SKM-1 treated with dmso at 0.1 percent for 144 hours (cell line): ENCODE data around the gene LIPC.

ENCODE experiments used
- DNase-seq: peaks from one replicate; lab custom pipeline; 2025; ENCODE audit not compliant: unreplicated experiment; lab: John Stamatoyannopoulos, UW

LIPC gene

DNA sequence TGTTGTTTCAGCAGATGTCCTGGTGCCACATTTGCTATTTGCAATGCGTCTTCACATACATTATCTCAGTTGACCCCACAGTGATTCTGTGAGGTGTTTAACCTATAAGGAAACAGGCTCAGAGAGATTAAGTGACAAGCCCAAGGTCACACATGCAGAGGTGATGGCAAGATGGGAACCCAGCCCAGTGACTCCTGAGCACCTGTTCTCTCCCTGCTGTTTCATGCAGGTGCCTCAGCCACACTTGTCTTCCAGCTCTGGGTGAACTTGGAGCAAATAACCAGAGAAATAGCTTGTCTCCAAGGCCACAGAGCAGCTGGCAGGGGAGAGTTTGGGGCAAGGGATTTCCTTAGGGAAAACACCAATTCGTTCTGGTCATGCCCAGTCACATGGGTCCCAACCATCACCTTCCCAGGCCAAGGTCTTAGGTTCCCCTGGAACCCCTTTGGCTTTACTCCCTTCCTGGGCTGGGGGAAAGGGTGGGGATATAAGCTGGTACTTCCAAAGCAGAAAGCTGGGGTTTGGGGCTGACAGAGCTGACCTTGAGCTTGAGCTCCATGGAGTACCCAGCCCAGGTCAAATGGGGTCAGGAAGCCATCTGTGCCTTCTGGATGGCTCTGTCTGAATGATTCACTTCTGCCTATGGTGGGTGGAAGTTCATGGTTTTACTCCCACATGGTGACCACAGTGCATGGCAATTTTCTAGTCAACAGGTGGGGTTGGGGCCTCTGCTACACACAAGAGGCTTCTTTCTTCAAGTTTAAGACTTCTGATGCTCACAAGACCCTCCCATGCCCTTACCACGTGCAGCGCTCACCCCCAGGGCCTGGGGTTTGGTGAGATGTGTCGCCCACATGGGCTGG is 22.4 kb downstream of the LIPC start:
- DNase-seq = no peak

DNA sequence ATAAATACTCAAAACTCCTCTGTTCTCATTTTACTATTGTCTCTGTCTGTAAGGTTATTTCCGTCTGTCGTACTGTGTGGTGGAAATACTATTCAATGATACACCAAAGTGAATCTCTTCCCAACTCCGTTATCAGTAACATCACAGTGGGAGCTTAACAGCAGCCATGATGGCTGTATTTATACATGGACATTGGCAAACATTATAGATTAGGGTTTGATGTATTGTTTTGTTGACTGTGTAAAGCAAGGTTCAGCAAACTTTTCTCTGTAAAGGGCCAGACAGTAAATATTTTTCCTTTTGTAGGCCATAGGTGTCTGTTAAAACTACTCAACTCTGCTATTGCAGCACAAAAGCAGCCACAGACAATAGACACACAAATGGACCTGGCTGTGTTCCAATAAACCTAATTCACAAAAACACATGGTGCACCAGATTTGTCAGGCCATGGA is 23.2 kb downstream of the LIPC start:
- DNase-seq = no peak

DNA sequence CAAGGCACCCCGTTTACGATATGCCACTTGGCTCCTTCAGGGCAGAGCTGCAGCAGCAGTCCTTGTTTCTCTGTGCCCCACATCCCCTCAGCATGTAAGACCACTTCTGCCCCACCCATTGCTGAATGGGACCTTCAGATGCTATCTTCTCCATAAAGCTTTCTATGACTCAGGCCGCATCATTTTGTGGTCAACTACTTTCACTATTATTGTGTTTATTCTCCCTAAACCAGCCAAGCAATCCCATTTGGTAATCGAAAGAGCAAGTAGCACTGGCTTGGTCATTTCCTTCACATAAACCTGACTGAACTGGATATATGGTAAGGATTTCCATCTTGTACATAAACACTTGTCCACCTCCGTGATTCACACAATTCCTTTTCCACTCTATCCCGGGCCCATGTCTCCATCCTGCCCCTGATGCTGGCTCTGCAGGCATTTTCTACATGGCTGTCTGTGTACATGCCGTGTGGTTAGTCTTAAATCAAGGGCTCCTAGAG is 25.7 kb downstream of the LIPC start:
- DNase-seq = no peak

DNA sequence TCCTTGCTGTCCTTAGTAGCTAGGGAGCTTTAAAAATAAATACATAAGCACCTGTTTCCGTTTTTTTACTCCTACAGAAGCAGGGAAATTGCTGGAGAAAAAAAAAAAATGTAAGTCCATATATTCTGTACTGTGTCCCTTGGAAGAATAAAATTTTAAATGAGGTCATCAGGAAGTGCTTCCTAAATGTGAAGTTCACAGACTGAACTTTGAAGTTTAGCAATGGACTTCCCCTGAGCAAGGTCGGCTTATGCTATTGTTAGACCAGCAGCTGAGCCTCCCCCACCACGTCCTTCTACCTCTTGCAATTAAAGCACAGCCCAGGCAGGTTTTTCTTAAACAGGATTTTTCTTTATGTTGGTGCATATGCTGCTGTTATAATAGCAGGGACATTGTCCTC is 26.3 kb downstream of the LIPC start:
- DNase-seq = peak; percentile 56

DNA sequence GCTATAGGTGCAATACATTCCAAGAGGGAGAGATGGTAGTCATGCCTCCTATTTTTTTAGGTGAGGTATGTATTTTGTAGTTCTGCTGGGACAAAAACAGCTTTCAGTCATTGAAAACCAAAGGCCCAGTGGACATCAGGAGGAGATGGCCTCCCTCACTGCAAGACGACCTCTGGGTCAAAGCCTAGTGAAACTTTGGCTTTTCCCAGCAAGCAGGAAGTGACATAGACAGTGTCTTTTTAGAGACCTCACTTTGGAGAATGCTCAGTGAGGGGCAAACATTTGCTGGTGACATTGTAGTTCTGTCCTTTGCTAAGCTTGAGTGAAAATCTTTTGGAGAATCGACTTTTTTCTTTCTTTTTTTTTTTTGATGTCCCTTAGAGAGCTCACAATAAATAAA is 27.3 kb downstream of the LIPC start:
- no peak for DNase-seq

DNA sequence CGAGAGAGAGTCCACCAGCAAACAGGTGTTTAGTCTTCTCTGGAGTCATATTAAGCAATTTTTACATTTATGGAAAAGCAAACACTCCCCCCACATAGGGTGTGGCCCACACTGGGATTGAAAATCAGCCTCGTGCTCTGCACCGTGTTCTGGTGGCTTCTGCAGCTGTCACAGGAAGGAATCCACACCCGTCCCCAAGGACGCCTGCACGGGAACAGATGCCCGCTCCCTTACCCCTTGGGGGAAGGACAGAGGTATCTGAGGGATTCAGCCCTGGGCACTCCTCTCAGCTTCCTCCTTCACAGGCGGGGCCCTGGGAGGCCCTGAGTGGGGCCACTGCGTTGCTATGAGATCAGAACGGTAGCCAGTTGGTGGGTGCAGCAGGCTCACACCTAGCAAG is 27.8 kb downstream of the LIPC start:
- DNase-seq = no peak

DNA sequence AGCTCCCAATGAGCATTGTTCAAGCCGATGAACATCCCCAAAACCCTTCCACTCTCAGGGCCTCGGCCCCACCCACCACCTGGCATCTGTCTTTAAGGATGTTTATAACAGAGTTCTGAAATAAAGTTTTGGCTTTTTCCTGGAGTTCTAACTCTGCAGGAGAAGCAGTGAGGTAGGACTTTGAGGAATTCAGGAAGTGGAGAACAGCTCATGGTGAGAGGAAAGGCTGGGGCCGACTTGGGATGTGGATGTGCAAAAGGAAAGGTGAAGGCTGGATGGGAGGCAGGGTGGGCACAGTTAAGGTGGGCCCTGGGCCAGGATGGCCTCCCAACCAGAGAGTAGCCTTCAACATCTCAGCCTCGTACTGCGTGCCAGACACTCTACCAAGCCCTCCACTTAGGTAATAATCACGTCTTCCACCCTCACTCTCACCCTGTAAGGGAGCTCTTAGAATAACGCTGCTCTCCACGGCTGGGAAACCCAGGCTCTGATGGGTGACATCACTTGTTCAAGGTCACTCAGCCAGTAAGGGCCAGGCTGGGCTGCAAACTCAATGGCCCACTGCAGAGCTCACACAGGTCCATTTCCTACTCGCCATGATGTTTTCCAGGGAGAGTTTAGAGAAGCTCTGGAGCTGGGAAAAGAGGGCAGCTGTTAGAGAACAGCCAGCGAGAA is 28.5 kb downstream of the LIPC start:
- DNase-seq = no peak

DNA sequence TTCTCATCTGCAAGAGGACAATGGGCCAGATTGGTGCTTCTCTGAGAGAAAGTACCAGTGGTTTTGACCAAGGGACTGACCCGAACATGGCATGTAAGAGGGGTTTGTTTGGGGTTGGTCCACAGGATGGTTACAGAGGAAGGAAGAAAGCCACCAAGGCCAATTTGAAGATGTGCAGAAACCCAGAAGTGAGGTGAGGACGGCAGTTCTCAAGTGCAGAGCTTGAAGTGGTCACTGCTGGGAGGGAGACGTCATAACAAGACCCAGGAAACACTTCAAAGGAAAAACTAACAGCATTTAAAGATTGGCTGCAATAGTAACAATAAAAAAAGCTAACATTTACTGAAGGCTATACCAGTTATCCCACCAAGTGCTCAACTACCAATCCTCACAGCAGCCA is 29.1 kb downstream of the LIPC start:
- no peak for DNase-seq

DNA sequence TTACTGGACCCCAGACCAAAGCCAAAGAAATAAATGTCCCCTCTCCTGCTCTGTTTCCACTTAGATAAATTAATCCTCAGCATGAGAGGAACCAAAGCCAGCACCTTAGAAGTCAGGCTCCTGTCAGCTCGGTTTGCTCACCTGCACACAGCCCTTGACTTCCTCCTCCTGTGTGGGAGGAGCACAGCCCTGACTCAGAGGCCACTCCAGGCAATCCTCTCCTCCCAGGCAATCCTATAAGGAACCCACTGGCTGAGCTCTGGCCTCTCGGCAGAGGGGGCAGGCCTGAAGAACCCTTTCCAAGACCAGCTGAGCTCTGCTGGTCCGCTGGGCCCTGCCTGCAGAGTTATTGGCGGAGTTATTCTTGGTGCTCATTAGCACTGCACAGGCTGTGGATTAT is 30.8 kb downstream of the LIPC start:
- DNase-seq = no peak

DNA sequence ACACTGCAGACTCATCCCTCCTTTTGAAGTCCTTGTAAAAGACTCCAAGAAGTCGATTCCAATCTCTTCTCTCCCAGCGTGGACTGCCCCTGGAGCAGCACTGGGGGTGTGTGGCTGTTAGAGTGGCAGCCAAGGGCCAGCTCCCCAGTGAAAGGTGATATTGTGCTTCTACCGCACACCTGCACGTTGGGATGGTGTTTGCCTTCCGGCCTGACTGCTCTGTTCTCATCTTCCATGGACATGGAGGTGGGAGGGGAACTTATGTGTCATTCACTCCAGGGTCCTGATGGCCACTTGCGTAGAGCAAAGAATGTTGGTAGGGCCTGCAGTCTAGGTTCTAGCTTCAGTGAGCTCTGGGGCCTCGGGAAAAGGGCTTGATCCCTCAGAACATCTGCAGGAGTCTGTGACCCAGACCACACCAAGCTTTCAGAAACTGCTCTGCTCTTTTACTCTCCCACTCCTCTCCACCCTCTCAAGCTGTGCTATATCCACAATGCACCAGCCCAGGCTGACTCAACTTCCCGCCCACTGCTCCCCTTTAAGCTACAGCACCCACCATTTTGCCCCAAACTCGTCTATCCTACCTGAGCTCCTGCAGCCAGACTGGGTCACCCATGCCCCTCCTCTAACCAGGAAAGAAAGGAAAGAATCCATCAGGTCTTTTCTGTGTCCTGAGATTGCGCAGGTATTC is 31.3 kb downstream of the LIPC start:
- DNase-seq = no peak

DNA sequence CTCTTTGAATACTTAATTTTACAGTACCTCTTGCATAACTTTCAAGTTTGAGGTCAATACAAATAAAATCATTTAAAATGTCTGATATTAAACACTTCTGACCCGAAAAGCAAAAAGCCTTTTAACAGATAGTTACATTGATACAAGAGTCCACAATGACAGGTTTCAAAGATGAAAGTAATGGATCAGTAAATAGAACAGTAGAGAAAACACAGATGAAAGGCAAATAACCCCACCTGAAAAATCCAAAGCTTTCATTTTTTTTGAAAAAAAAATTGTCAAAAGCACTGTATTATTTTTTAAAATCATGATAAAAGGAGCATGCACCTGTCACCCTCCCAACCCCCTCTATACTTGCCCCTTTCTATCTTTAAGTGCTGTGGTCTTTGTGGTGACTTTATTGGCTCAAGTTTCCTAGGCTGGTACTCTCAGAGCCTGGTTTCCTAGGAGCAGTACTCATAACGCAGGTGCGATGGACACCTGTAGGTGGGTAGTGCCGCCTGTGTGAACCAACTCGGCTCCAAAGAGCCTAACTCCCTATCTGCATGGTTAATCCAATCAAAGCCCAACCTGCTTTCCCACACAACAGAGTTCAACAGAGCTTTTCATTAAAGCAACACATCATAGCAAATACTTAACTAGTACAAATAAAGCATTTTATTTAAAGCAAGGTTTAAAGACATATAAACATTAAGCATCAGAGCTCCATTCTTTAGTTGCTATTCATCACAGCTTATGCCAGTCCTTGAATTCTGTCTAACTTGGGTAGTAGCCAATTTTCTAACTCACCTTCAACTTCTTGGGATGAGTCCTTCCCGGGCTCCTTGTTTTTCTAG is 32.2 kb downstream of the LIPC start:
- DNase-seq = no peak

DNA sequence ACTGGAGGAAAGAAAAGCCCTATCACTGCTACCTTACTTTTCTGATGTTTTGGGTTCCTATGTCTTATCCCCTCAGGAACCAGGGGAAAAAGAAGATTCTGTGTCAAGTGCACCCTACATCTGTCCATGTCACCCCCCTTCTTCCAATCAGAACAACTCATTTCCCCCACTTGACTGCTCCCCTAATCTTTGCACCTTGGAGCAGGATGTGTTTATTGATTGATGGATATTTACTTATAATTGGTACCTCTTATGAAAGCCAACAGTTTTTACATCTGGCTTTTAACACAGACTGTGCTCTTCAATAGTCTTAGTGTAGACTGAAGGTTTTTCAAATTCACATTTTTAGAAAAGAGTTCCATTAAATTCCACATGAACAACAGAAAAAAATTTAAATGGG is 33.3 kb downstream of the LIPC start:
- DNase-seq = no peak

DNA sequence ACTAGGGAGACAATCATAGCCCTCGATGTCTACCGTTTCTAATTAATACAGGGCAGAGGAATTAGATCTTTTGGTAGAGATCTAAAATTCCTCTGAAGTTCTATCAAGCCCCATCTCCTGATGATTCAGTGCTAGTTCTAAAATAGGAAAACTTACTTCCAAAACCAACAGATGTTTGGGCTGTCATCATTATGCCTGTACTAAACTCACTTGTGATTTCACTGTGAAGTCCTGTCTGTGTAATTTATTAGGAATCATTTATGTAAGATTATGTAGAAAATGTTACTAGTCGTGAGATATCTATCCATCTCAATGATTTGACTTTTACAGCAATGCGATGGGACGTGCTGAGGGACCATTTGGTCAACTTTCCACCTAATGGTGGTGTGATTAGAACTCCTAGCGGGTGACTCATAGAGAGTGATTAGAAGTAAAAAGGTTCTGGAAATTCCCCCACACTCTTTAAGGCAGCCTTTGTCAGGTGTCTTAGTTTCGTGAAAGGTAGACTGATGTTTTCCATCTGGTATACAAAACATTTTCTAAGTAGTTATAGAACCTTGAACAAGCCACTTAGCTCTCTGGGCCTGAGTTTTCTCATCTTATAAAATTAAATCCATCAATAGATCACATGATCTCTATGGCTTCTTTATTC is 34.2 kb downstream of the LIPC start:
- no peak for DNase-seq

DNA sequence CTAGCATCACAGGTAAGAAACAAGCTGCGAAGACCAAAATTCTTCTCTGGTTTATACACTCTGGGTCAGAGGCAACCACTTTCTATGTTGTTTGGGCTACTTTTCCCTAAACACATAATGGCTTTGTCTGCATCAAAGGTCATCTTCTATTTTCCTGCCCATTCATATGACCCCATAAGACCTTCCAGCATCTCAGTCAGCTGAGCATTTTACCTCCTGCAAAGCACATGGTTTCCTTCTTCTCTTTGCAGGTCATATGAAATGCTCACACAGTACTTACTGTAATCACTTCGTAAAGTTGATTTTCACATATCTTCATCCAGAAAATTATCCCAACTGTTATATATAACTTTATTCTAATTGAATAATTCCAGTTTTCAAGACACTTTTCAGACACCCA is 34.8 kb downstream of the LIPC start:
- no peak for DNase-seq

DNA sequence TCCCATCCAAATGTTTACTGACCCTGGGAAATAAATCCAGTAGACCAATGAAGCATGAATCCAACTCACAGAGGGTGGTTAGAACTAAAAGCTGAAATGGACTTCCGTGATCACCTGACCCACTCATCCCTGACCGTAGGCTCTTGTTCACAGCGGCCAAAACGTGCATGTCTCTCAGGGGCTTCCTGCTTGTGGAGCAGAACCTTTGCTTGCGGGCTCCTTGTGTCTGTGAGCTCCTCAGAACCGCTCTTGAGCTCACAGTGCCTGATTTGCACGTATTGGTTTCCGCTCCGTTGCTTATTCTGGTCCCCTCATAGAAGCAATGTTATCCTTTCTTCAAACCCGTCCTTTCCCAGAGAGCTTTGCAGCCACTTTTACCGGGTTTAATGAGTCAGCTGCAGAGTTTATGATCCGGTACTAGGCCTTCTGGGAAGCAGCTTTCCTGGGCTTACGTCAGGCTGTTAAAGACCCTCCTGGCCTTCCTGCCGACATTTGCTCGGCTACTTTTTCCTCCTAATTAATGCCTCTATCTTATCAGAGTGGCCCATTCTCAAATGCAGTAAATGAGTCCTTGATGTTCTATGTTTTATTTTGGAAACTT is 35.4 kb downstream of the LIPC start:
- no peak for DNase-seq

DNA sequence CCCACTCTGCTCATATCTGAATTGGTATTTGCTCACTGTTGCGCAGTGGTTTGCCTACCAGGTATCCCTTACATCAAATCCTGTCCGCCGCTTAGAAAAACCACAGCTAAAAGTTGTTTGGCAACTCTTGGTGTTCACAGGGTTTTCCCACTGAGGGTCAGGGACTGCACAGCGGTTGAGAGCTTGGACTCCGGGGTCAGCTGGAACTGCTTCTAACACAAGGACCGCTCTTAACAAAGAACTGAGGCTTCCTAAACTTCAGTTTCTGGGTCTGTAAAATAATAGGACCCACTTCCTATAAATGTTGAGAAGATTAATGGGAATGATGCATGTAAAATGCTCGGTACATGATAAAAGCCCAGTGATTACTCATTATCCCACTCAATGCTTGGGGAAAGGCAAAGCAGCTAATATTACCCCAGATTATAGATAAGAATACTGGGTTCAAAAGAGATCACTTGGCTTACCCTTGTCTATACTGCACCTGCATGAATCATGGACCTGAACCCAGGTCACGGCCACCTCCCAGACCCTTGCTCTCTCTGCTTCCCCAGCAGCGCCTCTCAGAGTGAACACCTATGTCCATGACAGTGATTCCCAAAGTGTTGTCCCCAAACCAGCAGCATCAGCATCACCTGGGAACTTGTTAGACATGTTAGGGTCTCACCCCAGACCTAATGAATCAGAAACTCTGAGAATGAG is 36.1 kb downstream of the LIPC start:
- no peak for DNase-seq

DNA sequence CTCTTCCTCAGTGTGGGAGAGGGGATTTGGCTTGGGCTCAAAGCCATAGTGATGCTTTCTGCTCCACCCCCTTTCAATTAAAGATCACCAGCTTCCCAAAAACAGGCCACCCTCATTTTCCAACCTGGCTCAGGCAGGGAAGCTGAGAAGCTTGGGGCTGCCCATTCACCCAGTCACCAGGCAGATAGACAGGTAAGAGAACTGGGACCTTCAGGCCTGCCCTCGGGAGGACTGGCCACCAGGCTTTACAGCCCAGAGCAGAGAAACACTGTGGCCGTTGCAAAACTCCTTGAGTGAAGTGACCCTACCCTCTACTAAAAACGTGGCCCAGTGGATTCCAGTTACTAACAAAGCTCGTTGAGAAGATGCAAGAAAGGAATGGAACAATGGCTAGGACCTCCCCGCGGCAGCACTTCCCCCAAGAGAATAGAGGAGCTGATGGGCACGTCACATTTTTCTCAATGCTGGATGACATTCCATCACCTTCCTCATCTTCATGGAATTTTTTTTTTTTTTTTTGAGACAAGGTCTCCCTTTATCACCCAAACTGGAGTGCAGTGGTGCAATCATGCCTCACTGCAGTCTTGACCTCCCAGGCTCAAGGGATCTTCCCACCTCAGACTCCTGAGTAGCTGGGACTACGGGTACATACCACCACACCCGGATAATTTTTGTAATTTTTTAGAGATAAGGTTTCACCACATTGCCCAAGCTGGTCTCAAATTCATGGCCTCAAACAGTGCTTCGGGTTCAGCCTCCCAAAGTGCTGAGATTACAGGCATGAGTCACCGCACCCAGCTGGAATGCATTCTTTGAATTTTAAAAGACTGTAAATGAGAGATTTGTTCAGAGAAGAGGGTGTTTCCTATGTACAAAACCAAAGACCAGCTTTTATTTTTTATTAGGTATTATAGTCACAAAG is 37.9 kb downstream of the LIPC start:
- no peak for DNase-seq

DNA sequence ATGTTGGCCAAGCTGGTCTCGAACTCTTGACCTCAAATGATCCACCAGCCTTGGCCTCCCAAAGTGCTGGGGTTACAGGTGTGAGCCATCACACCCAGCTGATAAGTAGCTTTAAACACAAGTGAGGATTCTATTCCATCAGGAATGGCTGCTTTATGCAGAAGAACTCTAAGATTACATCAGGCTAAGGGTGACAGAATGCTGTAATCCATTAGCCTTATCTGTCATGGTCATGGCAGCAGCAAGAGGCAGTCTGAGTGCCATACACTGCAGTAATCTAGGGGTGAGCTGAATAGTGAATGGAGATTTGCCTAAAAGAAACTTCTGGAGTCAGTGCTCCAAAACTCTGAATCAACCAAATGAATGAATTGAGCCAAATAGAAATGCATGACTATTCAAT is 39.6 kb downstream of the LIPC start:
- DNase-seq = no peak
